Measurements from ENCODE around the gene STAB2. TPM values are rescaled to one million over a fixed set of nuclear protein-coding genes. Genes with fewer than 3 reads are reported as not detected.

Gene STAB2
- total RNA-seq, 1 experiment from 2014 or later = not detected

DNA sequence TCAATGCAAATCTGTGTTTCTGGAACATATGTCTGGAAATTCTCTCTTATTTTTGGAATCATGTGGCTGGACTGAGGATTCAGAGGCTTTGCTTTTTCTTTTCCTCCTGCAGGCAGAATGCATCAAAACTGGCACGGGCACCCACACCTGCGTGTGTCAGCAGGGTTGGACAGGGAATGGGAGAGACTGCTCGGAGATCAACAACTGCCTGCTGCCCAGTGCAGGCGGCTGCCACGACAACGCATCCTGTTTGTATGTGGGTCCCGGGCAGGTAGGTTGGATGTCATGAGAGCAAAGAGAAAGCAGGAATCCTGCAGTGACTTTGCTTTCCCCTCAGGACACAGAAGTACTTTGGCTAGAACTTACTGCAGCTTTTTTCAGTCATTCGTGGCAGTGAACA lies 90.3 kb downstream of the STAB2 start:
- H3K4me2 ChIP-seq (ENCODE audit: low read length) = no peak overlapping the region
- H3K4me1 ChIP-seq (ENCODE audit: control insufficient read depth in 1 of 2, insufficient read depth in 2 of 2, low read length in 2 of 2) = peaks cover 0 to 6% of the 10 kb centered on the region in 2 experiments; a peak in 1 of 4 replicates
- H4K20me1 ChIP-seq (ENCODE audit: insufficient read depth) = no peaks in the 10 kb centered on the region
- no peak overlapping the region for H2AFZ ChIP-seq (ENCODE audit: low read depth, low read length, poor library complexity, severe bottlenecking)
- no TSS peak for BruUV-seq (replicated peaks)
- ATAC-seq (no peak), DNase-seq (ENCODE audit: low read depth, low spot score) (no peak)
- no peaks in the 10 kb centered on the region for H3K79me2 ChIP-seq (ENCODE audit: insufficient read depth, low read length)
- no peaks in the 10 kb centered on the region for H3K27me3 ChIP-seq (ENCODE audit: insufficient read depth, low read length)
- no peak overlapping the region for H3K27ac ChIP-seq (ENCODE audit: low read depth, low read length)
- H3K9me2 ChIP-seq (ENCODE audit: insufficient read depth) = no peaks in the 10 kb centered on the region
- no peaks in the 10 kb centered on the region for H3K36me3 ChIP-seq (ENCODE audit: control insufficient read depth in 1 of 2, insufficient read depth in 2 of 2, low read length in 2 of 2)
- no peaks in the 10 kb centered on the region for H3K9me3 ChIP-seq (ENCODE audit: control insufficient read depth in 1 of 2, insufficient read depth in 1 of 2, low read depth in 1 of 2, low read length in 2 of 2)
- intact Hi-C loops (cut with micrococcal nuclease) = no loop called here
- H3K4me3 ChIP-seq (replicated peaks in 1 of 2; ENCODE audit: low read depth in 1 of 2, low read length in 2 of 2) = no peak overlapping the region
- no peak for TF ChIP-seq CTCF (IDR thresholded peaks at IDR 0.05 in 2 of 3, conservative IDR thresholded peaks at IDR 0.05 in 1 of 3; ENCODE audit: borderline replicate concordance in 1 of 3, insufficient read depth in 1 of 3, low read depth in 2 of 3, low read length in 2 of 3)
- TF ChIP-seq, protein P1, sequence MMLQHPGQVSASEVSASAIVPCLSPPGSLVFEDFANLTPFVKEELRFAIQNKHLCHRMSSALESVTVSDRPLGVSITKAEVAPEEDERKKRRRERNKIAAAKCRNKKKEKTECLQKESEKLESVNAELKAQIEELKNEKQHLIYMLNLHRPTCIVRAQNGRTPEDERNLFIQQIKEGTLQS (IDR thresholded peaks at IDR 0.05) = no peak
- TF ChIP-seq TCF7L2 (IDR thresholded peaks at IDR 0.05; ENCODE audit: borderline replicate concordance, extremely low read depth, insufficient read depth, insufficient read length) = no peak
- no peak for TF ChIP-seq YY1 (IDR thresholded peaks at IDR 0.05; ENCODE audit: extremely low read depth, insufficient replicate concordance, low read depth, low read length)
- no peak for TF ChIP-seq EZH2 (IDR thresholded peaks at IDR 0.05)
- TF ChIP-seq SP1 (IDR thresholded peaks at IDR 0.05; ENCODE audit: low read depth) = no peak
- TF ChIP-seq MAX (IDR thresholded peaks at IDR 0.05) = no peak
- TF ChIP-seq FOSL1 (IDR thresholded peaks at IDR 0.05; ENCODE audit: low read depth) = no peak
- TF ChIP-seq, protein P2, sequence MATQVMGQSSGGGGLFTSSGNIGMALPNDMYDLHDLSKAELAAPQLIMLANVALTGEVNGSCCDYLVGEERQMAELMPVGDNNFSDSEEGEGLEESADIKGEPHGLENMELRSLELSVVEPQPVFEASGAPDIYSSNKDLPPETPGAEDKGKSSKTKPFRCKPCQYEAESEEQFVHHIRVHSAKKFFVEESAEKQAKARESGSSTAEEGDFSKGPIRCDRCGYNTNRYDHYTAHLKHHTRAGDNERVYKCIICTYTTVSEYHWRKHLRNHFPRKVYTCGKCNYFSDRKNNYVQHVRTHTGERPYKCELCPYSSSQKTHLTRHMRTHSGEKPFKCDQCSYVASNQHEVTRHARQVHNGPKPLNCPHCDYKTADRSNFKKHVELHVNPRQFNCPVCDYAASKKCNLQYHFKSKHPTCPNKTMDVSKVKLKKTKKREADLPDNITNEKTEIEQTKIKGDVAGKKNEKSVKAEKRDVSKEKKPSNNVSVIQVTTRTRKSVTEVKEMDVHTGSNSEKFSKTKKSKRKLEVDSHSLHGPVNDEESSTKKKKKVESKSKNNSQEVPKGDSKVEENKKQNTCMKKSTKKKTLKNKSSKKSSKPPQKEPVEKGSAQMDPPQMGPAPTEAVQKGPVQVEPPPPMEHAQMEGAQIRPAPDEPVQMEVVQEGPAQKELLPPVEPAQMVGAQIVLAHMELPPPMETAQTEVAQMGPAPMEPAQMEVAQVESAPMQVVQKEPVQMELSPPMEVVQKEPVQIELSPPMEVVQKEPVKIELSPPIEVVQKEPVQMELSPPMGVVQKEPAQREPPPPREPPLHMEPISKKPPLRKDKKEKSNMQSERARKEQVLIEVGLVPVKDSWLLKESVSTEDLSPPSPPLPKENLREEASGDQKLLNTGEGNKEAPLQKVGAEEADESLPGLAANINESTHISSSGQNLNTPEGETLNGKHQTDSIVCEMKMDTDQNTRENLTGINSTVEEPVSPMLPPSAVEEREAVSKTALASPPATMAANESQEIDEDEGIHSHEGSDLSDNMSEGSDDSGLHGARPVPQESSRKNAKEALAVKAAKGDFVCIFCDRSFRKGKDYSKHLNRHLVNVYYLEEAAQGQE (IDR thresholded peaks at IDR 0.05; ENCODE audit: low read depth) = no peak
- H3K9ac ChIP-seq (ENCODE audit: low read length) = no peak overlapping the region
- CTCF ChIA-PET = interaction anchor here (0.8 kb wide), 1 partner anchor 44 kb away, joined by 3 read pairs; no protein-coding TSS in a partner anchor
- RAD21 ChIA-PET (ENCODE audit: low non-redundant PET in 1 of 2, low total read pairs in 2 of 2, uncharacterized antibody in 2 of 2, unreplicated experiment in 2 of 2) = no interaction called here
- POLR2A ChIA-PET = no interaction called here
